Small intestine (tissue), 7 donors: Measurements from ENCODE around the gene PNLIPRP2. TPM values are rescaled to one million over a fixed set of nuclear protein-coding genes. Genes with fewer than 3 reads are reported as not detected.

ENCODE experiments used
- DNase-seq, 2 donors: peaks; one replicate each; pipeline versions ENCODE4 v3.0.0 to v3.0.0-alpha.2; 2013
- FAIRE-seq: peaks from 2 replicates; lab custom pipeline; 2012; peaks lifted over from hg19 to GRCh38; lab: Jason Lieb, UNC
- H3K27ac ChIP-seq, 3 donors: one replicate each; pipeline ENCODE4 v1.5.1; 2013; ENCODE audit warnings: low read length in 2 of 3, mild to moderate bottlenecking in 2 of 3, control low read depth in 1 of 3, inconsistent platforms in 1 of 3, low read depth in 1 of 3, moderate library complexity in 1 of 3
- H3K27me3 ChIP-seq, 3 donors: one replicate each; pipeline ENCODE4 v1.6.1; 2013; ENCODE audit warnings: low read length in 3 of 3, inconsistent platforms in 1 of 3; ENCODE audit not compliant: control insufficient read depth in 3 of 3, insufficient read depth in 3 of 3
- H3K36me3 ChIP-seq, 3 donors: one replicate each; pipeline ENCODE4 v1.6.1; 2013; ENCODE audit warnings: low read length in 3 of 3, inconsistent platforms in 1 of 3, low read depth in 1 of 3, mild to moderate bottlenecking in 1 of 3, moderate library complexity in 1 of 3; ENCODE audit not compliant: control insufficient read depth in 3 of 3, insufficient read depth in 2 of 3
- H3K4me1 ChIP-seq, 3 donors: one replicate each; pipeline ENCODE4 v1.6.1; 2013; ENCODE audit warnings: low read length in 2 of 3, inconsistent platforms in 1 of 3, low read depth in 1 of 3, mild to moderate bottlenecking in 1 of 3, moderate library complexity in 1 of 3; ENCODE audit not compliant: control insufficient read depth in 3 of 3, insufficient read depth in 2 of 3
- H3K4me3 ChIP-seq, 3 donors: one replicate each; pipeline ENCODE4 v1.5.1; 2013; ENCODE audit warnings: low read length in 3 of 3, control low read depth in 1 of 3, inconsistent platforms in 1 of 3, low read depth in 1 of 3, mild to moderate bottlenecking in 1 of 3, moderate library complexity in 1 of 3
- H3K9me3 ChIP-seq, 2 donors: one replicate each; pipeline ENCODE4 v1.6.1; 2013; ENCODE audit warnings: low read depth in 1 of 2, low read length in 1 of 2; ENCODE audit not compliant: control insufficient read depth in 2 of 2, insufficient read depth in 1 of 2
- WGBS, 3 donors: extraction: QIAGEN DNeasy Blood & Tissue Kit; methylation state at CpG; one replicate each; pipeline ENCODE4 v1.1.7; 2013; 5-methylcytosine and 5-hydroxymethylcytosine counted together
- polyA plus RNA-seq, 4 donors: library from polyadenylated mRNA; stranded (reverse) in 3 of 4; unstranded in 1 of 4; fragments of 200-250 nt in 3 of 4; fragments of 120-200 nt in 1 of 4; gene quantifications; one replicate each; pipeline versions ENCODE4 v1.2.1 to v1.2.3, GENCODE V29; 2013
- donor health status: healthy with polysubstance abuse.
- donor health status: control.
- donor health status: control.
- donor health status: Bipolar disorder and iron deficiency.
- donor health status: healthy.

The PNLIPRP2 gene
- polyA plus RNA-seq, 4 donors = 13.4 to 92.8 (median 52.7) TPM

GRCh38 chr10:116671274-116671926 lies 50.6 kb downstream of the PNLIPRP2 start:
- Histone ChIP-seq H3K27me3 (peaks cover 0 to 1% (median 0%) of the 10 kb centered on the region in 3 donors), H3K27ac (no peak overlapping the region), H3K9me3 (peaks cover 0 to 3% of the 10 kb centered on the region in 2 donors), H3K36me3 (peaks cover 0 to 3% (median 0%) of the 10 kb centered on the region in 3 donors), H3K4me3 (no peak overlapping the region), H3K4me1 (no peaks in the 10 kb centered on the region)
- no peak for DNase-seq
- FAIRE-seq = no peak
- 43 to 56% (median 51%) methylated on average over 5 of the region's 5 CpGs for whole genome bisulfite sequencing, 3 donors

- no peak overlapping the region for H3K27ac ChIP-seq
- DNase-seq = no peak
- no peak for FAIRE-seq
- H3K36me3 ChIP-seq = peaks cover 0 to 4% (median 0%) of the 10 kb centered on the region in 3 donors
- H3K27me3 ChIP-seq = peaks cover 0 to 1% (median 0%) of the 10 kb centered on the region in 3 donors
- 92 to 95% (median 93%) methylated on average over 5 of the region's 5 CpGs for WGBS, 3 donors
- no peak overlapping the region for H3K4me3 ChIP-seq
- H3K9me3 ChIP-seq = no peaks in the 10 kb centered on the region
- H3K4me1 ChIP-seq = no peaks in the 10 kb centered on the region
Measured at GRCh38 chr10:116672891-116673290, 52.1 kb downstream of the PNLIPRP2 start.

- Histone ChIP-seq H3K27ac (no peak overlapping the region), H3K9me3 (no peaks in the 10 kb centered on the region), H3K4me3 (no peak overlapping the region), H3K36me3 (peaks cover 0 to 4% (median 0%) of the 10 kb centered on the region in 3 donors), H3K27me3 (peaks cover 0 to 1% (median 0%) of the 10 kb centered on the region in 3 donors), H3K4me1 (no peaks in the 10 kb centered on the region)
- no peak for FAIRE-seq
- 82 to 86% (median 83%) methylated on average over 2 of the region's 2 CpGs for WGBS, 3 donors
- no peak for DNase-seq
Measured at GRCh38 chr10:116673866-116674265, 53.1 kb downstream of the PNLIPRP2 start.

- H3K4me1 ChIP-seq = no peaks in the 10 kb centered on the region
- no peaks in the 10 kb centered on the region for H3K9me3 ChIP-seq
- H3K36me3 ChIP-seq = peaks cover 0 to 4% (median 0%) of the 10 kb centered on the region in 3 donors
- peaks cover 0 to 1% (median 0%) of the 10 kb centered on the region in 3 donors for H3K27me3 ChIP-seq
- no peak for FAIRE-seq
- WGBS, 3 donors = 91 to 92% (median 91%) methylated on average over 32 of the region's 32 CpGs
- H3K27ac ChIP-seq = no peak overlapping the region
- no peak overlapping the region for H3K4me3 ChIP-seq
- no peak for DNase-seq
Measured at GRCh38 chr10:116674901-116675423, 54.2 kb downstream of the PNLIPRP2 start.

GRCh38 chr10:116676118-116676517 lies 55.4 kb downstream of the PNLIPRP2 start:
- Histone ChIP-seq H3K9me3 (no peaks in the 10 kb centered on the region), H3K27ac (no peak overlapping the region), H3K4me3 (no peak overlapping the region), H3K27me3 (peaks cover 0 to 1% (median 0%) of the 10 kb centered on the region in 3 donors), H3K36me3 (peaks cover 0 to 4% (median 0%) of the 10 kb centered on the region in 3 donors), H3K4me1 (no peaks in the 10 kb centered on the region)
- FAIRE-seq (no peak), DNase-seq (no peak)
- WGBS, 3 donors = 88 to 89% (median 88%) methylated on average over 11 of the region's 11 CpGs

- Histone ChIP-seq H3K27me3 (peaks cover 0 to 1% (median 0%) of the 10 kb centered on the region in 3 donors), H3K4me3 (no peak overlapping the region), H3K9me3 (no peaks in the 10 kb centered on the region), H3K27ac (no peak overlapping the region), H3K4me1 (no peaks in the 10 kb centered on the region), H3K36me3 (peaks cover 0 to 4% (median 0%) of the 10 kb centered on the region in 3 donors)
- 24 to 66% (median 42%) methylated on average over 8 of the region's 8 CpGs for WGBS, 3 donors
- FAIRE-seq = no peak
- no peak for DNase-seq
Measured at GRCh38 chr10:116676633-116677032, 55.9 kb downstream of the PNLIPRP2 start.

GRCh38 chr10:116679351-116679750 lies 58.6 kb downstream of the PNLIPRP2 start:
- Histone ChIP-seq H3K9me3 (no peaks in the 10 kb centered on the region), H3K36me3 (peaks cover 0 to 4% (median 0%) of the 10 kb centered on the region in 3 donors), H3K27me3 (no peaks in the 10 kb centered on the region), H3K4me3 (no peak overlapping the region), H3K27ac (no peak overlapping the region), H3K4me1 (peaks cover 0 to 7% (median 0%) of the 10 kb centered on the region in 3 donors)
- no peak for FAIRE-seq
- WGBS, 3 donors = 93 to 96% (median 94%) methylated on average over 15 of the region's 15 CpGs
- DNase-seq = no peak

GRCh38 chr10:116683166-116683565 lies 62.4 kb downstream of the PNLIPRP2 start:
- no peak for FAIRE-seq
- no peak for DNase-seq
- Histone ChIP-seq H3K4me3 (no peak overlapping the region), H3K9me3 (no peaks in the 10 kb centered on the region), H3K4me1 (peaks cover 0 to 7% (median 0%) of the 10 kb centered on the region in 3 donors), H3K27ac (no peak overlapping the region), H3K27me3 (no peaks in the 10 kb centered on the region), H3K36me3 (no peaks in the 10 kb centered on the region)
- WGBS, 3 donors = 57 to 82% (median 73%) methylated on average over 9 of the region's 9 CpGs
